GM23338 (cell line): Measurements from ENCODE around the gene RAB7B. TPM values are rescaled to one million over a fixed set of nuclear protein-coding genes. Genes with fewer than 3 reads are reported as not detected.

Experiments
- ATAC-seq: fragments of 200-7000 bp; cut with Tn5 transposase; 3 replicates; pipeline ENCODE4 v1.9.1; 2020
- DNase-seq: peaks from one replicate; pipeline ENCODE4 v3.0.0-alpha.2; 2015; ENCODE audit warnings: low spot score
- H2AFZ ChIP-seq: fragments of 200-600 bp; sonication (generic); 2 replicates; pipeline ENCODE4 v1.8.0; 2016; ENCODE audit warnings: antibody characterized with exemption, mild to moderate bottlenecking, moderate library complexity
- H3F3A ChIP-seq: fragments of 200-600 bp; sonication (generic); replicated peaks from 2 replicates; pipeline ENCODE4 v1.8.0; 2017; ENCODE audit warnings: antibody characterized with exemption, mixed run types, low read depth
- H3K27ac ChIP-seq: fragments of 200-600 bp; sonication (generic); 2 replicates; pipeline ENCODE4 v1.6.1; 2016; ENCODE audit warnings: low read depth
- H3K27me3 ChIP-seq: fragments of 200-600 bp; sonication (generic); 2 replicates; pipeline ENCODE4 v1.8.0; 2016; ENCODE audit warnings: mild to moderate bottlenecking, mixed run types, moderate library complexity; ENCODE audit not compliant: insufficient read depth
- H3K36me3 ChIP-seq: fragments of 200-600 bp; sonication (generic); 2 replicates; pipeline ENCODE4 v1.8.0; 2016; ENCODE audit warnings: mild to moderate bottlenecking; ENCODE audit not compliant: insufficient read depth
- H3K4me1 ChIP-seq: fragments of 200-600 bp; sonication (generic); 2 replicates; pipeline ENCODE4 v1.8.0; 2016; ENCODE audit warnings: mild to moderate bottlenecking, moderate library complexity; ENCODE audit not compliant: insufficient read depth
- H3K4me2 ChIP-seq: fragments of 200-600 bp; sonication (generic); 2 replicates; pipeline ENCODE4 v1.7.1; 2017; ENCODE audit warnings: mixed run types
- H3K4me3 ChIP-seq: fragments of 200-600 bp; sonication (generic); 2 replicates; pipeline ENCODE4 v1.6.1; 2016; ENCODE audit warnings: mixed run types
- H3K79me2 ChIP-seq: fragments of 200-600 bp; sonication (generic); replicated peaks from 2 replicates; pipeline ENCODE4 v1.8.0; 2017; ENCODE audit warnings: mild to moderate bottlenecking; ENCODE audit not compliant: insufficient read depth
- H3K9me2 ChIP-seq: fragments of 200-600 bp; sonication (generic); 2 replicates; pipeline ENCODE4 v1.8.0; 2017; ENCODE audit not compliant: insufficient read depth
- H4K20me1 ChIP-seq: fragments of 200-600 bp; sonication (generic); replicated peaks from 2 replicates; pipeline ENCODE4 v1.8.0; 2017; ENCODE audit warnings: mild to moderate bottlenecking; ENCODE audit not compliant: insufficient read depth
- H3K27ac Mint-ChIP-seq: 2 replicates; pipeline ENCODE4 v1.8.0; 2020; ENCODE audit warnings: inconsistent platforms, mild to moderate bottlenecking, moderate library complexity, mixed read lengths
- H3K27me3 Mint-ChIP-seq: 3 replicates; pipeline ENCODE4 v1.8.0; 2022; ENCODE audit warnings: low read depth, mild to moderate bottlenecking, moderate library complexity, mixed read lengths, inconsistent platforms; ENCODE audit not compliant: insufficient read depth, poor library complexity
- H3K36me3 Mint-ChIP-seq: 3 replicates; pipeline ENCODE4 v1.8.0; 2021; ENCODE audit warnings: low read depth, mild to moderate bottlenecking, inconsistent platforms, moderate library complexity, mixed read lengths
- H3K4me1 Mint-ChIP-seq: 3 replicates; pipeline ENCODE4 v1.8.0; 2020; ENCODE audit warnings: mild to moderate bottlenecking, inconsistent platforms, mixed read lengths
- H3K4me3 Mint-ChIP-seq: 3 replicates; pipeline ENCODE4 v1.8.0; 2021; ENCODE audit warnings: moderate library complexity, mild to moderate bottlenecking, inconsistent platforms, mixed read lengths
- H3K9me3 Mint-ChIP-seq: 3 replicates; pipeline ENCODE4 v1.8.0; 2020; ENCODE audit warnings: moderate library complexity, mild to moderate bottlenecking, inconsistent platforms, mixed read lengths
- CREB1 ChIP-seq: fragments of 250-450 bp; sonication (Bioruptor Pico); IDR thresholded peaks from 2 replicates; pipeline ENCODE4 v1.5.0; 2020; ENCODE audit warnings: low read depth, mild to moderate bottlenecking, moderate library complexity
- EZH2 ChIP-seq: fragments of 200-600 bp; sonication (generic); IDR thresholded peaks from one replicate; pipeline ENCODE4 v1.8.0; 2017; ENCODE audit warnings: antibody characterized with exemption, mild to moderate bottlenecking, low read depth; ENCODE audit not compliant: unreplicated experiment
- EZH2phosphoT487 ChIP-seq: fragments of 200-600 bp; sonication (generic); IDR thresholded peaks from one replicate; pipeline ENCODE4 v1.8.1; 2018; ENCODE audit warnings: antibody characterized with exemption; ENCODE audit not compliant: unreplicated experiment
- JUNB ChIP-seq: IDR thresholded peaks from one replicate; pipeline ENCODE4 v1.6.1; 2016; ENCODE audit warnings: antibody characterized with exemption; ENCODE audit not compliant: unreplicated experiment
- NANOG ChIP-seq: IDR thresholded peaks from 2 replicates; pipeline ENCODE4 v1.6.1; 2016; ENCODE audit warnings: antibody characterized with exemption, borderline replicate concordance
- POLR2AphosphoS5 ChIP-seq: IDR thresholded peaks from 2 replicates; pipeline ENCODE4 v1.6.1; 2016; ENCODE audit warnings: antibody characterized with exemption, low read depth
- REST ChIP-seq: IDR thresholded peaks from one replicate; pipeline ENCODE4 v1.6.1; 2018; ENCODE audit warnings: antibody characterized with exemption; ENCODE audit not compliant: unreplicated experiment
- ZNF114 ChIP-seq: fragments of 250-450 bp; sonication (Bioruptor Pico); IDR thresholded peaks from 2 replicates; pipeline ENCODE4 v1.5.0; 2020; ENCODE audit warnings: mild to moderate bottlenecking, moderate library complexity
- ZNF462 ChIP-seq: fragments of 250-450 bp; sonication (Bioruptor Pico); IDR thresholded peaks from 2 replicates; pipeline ENCODE4 v1.5.0; 2020; ENCODE audit warnings: mild to moderate bottlenecking, moderate library complexity
- polyA plus RNA-seq: library from polyadenylated mRNA; unstranded; fragments of >200 nt; fragmentation: Nextera tagmentation; extraction: Ambion mirVana; gene quantifications from 2 replicates; pipeline ENCODE4 v1.2.1, GENCODE V29; 2016
- total RNA-seq: library from RNA; depleted of rRNA; stranded (reverse); fragments of >200 nt; shearing (Covaris generic); gene quantifications from 2 replicates; pipeline ENCODE4 v1.2.3, GENCODE V29; 2014

RAB7B gene
- total and polyA plus RNA-seq, 2 experiments from 2014 or later, result not detected

GRCh38 chr1:206022766-206023165 is 19.6 kb upstream of the RAB7B start (continued):
- TF ChIP-seq ZNF462 (CRISPR knock-in tag) (no peak), JUNB (no peak), POLR2AphosphoS5 (no peak), REST (no peak)

- no peak overlapping the region for H3K27ac Mint-ChIP-seq
- ATAC-seq, result no peak
- TF ChIP-seq ZNF114 (no peak), EZH2phosphoT487 (no peak), CREB1 (CRISPR knock-in tag) (no peak), JUNB (no peak), EZH2 (no peak), REST (no peak), NANOG (no peak)
Observed at GRCh38 chr1:206021626-206022365, 18.6 kb upstream of the RAB7B start.

More at GRCh38 chr1:206021626-206022365, 18.6 kb upstream of the RAB7B start:
- Histone ChIP-seq H3K27ac (no peak overlapping the region), H3K79me2 (no peaks in the 10 kb centered on the region), H3K9me2 (peaks cover 12% of the 10 kb centered on the region; the same call in 1 of the 2 replicates), H3K4me1 (peaks cover 7% of the 10 kb centered on the region; the same call in 1 of the 2 replicates), H3F3A (no peaks in the 10 kb centered on the region), H3K4me3 (no peak overlapping the region), H4K20me1 (no peaks in the 10 kb centered on the region), H3K27me3 (no peaks in the 10 kb centered on the region), H3K36me3 (no peaks in the 10 kb centered on the region), H3K4me2 (no peak overlapping the region), H2AFZ (no peak overlapping the region)
- H3K4me1 Mint-ChIP-seq, result peaks cover 3% of the 10 kb centered on the region; the same call in 2 of the 3 replicates
- no peak for DNase-seq
- no peak overlapping the region for H3K4me3 Mint-ChIP-seq
- H3K27me3 Mint-ChIP-seq, result peaks cover 5% of the 10 kb centered on the region
- H3K36me3 Mint-ChIP-seq, result no peaks in the 10 kb centered on the region
- H3K9me3 Mint-ChIP-seq, result 0 out of 3 replicates have a peak, but pooled peaks cover 5% of the 10 kb centered on the region
